ENCODE results near the gene UBR4. TPM values are rescaled to one million over a fixed set of nuclear protein-coding genes. Genes with fewer than 3 reads are reported as not detected.

Gene UBR4
- total and polyA plus RNA-seq, 12 donors, result 60.0 to 115 (median 90.6) TPM

- WGBS, 2 donors, result 94 to 95% methylated on average over 16 of the region's 16 CpGs
- DNase-seq (no peak), ATAC-seq (no peak)
These were observed 145.1 kb downstream of the UBR4 start for GRCh38 chr1:19064906-19065450.

DNA sequence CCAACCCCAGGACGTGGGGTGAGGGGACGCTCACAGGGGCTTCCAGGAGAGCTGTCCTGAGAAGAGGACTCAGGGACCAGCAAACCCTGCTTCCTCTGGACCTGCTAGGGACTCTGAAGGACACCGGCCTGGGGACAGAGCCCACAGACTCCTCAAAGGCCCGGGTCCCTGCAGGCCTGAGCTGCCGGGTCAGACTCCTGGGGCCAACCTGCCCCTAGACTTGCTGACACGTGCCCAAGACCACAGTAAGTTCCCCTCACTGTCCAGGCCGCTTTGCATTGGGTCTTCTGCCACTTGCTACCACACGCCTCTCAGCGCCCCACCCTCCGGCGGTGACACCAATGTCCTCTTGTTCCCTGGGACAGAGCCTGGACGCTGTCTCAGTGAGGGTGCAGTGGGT, 146.9 kb downstream of the UBR4 start:
- H3K4me1 ChIP-seq, result peaks cover 0 to 16% (median 5%) of the 10 kb centered on the region in 9 donors
- H3K36me3 ChIP-seq, result no peaks in the 10 kb centered on the region
- DNase-seq (no peak), ATAC-seq (no peak)
- H3K9me3 ChIP-seq, result no peaks in the 10 kb centered on the region
- H3K4me3 ChIP-seq, result no peak overlapping the region
- WGBS, 2 donors, result 82 to 90% methylated on average over 12 of the region's 12 CpGs
- intact Hi-C loops (cut with DNase I), result no loop called here
- no peak for TF ChIP-seq CTCF (IDR thresholded peaks at IDR 0.05)
- H3K27ac ChIP-seq, result no peak overlapping the region
- peaks cover 0 to 9% (median 9%) of the 10 kb centered on the region in 7 donors for H3K27me3 ChIP-seq

More at GRCh38 chr1:19064906-19065450, 145.1 kb downstream of the UBR4 start:
- intact Hi-C loops (cut with DNase I), result no loop called here
- no peak for TF ChIP-seq CTCF (IDR thresholded peaks at IDR 0.05)
- Histone ChIP-seq H3K4me1 (peaks cover 0 to 27% (median 6%) of the 10 kb centered on the region in 9 donors), H3K4me3 (no peak overlapping the region), H3K9me3 (no peaks in the 10 kb centered on the region), H3K36me3 (no peaks in the 10 kb centered on the region), H3K27ac (no peak overlapping the region), H3K27me3 (peaks cover 0 to 7% (median 0%) of the 10 kb centered on the region in 7 donors)

GRCh38 chr1:19062258-19063029, 147.6 kb downstream of the UBR4 start:
- no peak for TF ChIP-seq CTCF (IDR thresholded peaks at IDR 0.05)
- ATAC-seq (no peak), DNase-seq (no peak)
- Histone ChIP-seq H3K27me3 (peaks cover 0 to 16% (median 14%) of the 10 kb centered on the region in 7 donors), H3K4me1 (peaks cover 0 to 9% (median 2%) of the 10 kb centered on the region in 9 donors), H3K36me3 (no peaks in the 10 kb centered on the region), H3K27ac (no peak overlapping the region), H3K9me3 (no peaks in the 10 kb centered on the region), H3K4me3 (no peak overlapping the region)
- intact Hi-C loops (cut with DNase I), result no loop called here
- 82 to 89% methylated on average over 8 of the region's 8 CpGs for WGBS, 2 donors

DNA sequence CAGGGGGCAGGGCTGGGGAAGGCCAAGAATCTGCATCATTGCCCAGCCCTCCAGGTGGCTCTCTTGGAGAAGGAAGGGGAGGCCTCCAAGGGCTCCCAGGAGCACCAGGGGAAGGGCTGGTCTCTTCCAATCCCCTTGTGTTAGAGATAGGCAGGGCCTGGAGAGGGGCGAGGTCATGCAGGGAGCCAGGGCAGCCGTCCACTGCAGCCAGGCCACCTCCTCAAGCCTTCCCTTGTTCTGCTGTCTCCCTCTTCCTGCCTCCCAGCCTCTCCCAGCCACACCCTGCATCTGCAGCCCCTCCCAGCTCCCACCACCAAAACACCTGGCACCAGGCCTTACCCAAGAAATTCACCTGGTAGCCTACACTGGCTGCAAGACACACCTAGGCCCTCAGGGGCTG, 148.3 kb downstream of the UBR4 start:
- no peak for TF ChIP-seq CTCF (IDR thresholded peaks at IDR 0.05)
- DNase-seq (no peak), ATAC-seq (no peak)
- Histone ChIP-seq H3K36me3 (no peaks in the 10 kb centered on the region), H3K4me1 (peaks cover 0 to 3% (median 0%) of the 10 kb centered on the region in 9 donors), H3K27ac (no peak overlapping the region), H3K27me3 (peaks cover 0 to 23% (median 20%) of the 10 kb centered on the region in 7 donors), H3K9me3 (no peaks in the 10 kb centered on the region), H3K4me3 (no peak overlapping the region)
- 76 to 83% methylated on average over 2 of the region's 2 CpGs for WGBS, 2 donors
- intact Hi-C loops (cut with DNase I), result no loop called here

All from heart right ventricle (tissue), 16 donors.